ENCODE results near the gene AP2A2. TPM values are rescaled to one million over a fixed set of nuclear protein-coding genes. Genes with fewer than 3 reads are reported as not detected.

The AP2A2 gene
- total RNA-seq, 1 experiment from 2014 or later, result 39.4 TPM

- H2AFZ ChIP-seq, result no peak overlapping the region
- H3K27ac ChIP-seq, result no peak overlapping the region
- no peaks in the 10 kb centered on the region for H4K20me1 ChIP-seq (ENCODE audit: insufficient read depth)
- ChIA-PET CTCF (no interaction called here), POLR2A (ENCODE audit: unreplicated experiment) (no interaction called here)
- no peaks in the 10 kb centered on the region for H3K9me2 ChIP-seq (ENCODE audit: insufficient read depth)
- H3K4me2 ChIP-seq, result no peak overlapping the region
- no peak for TF ChIP-seq EZH2 (IDR thresholded peaks at IDR 0.05; ENCODE audit: low read depth)
- TF ChIP-seq CTCF (conservative IDR thresholded peaks at IDR 0.05), result no peak
- BruUV-seq (replicated peaks), result no TSS peak
- H3K27me3 ChIP-seq (ENCODE audit: insufficient read depth, low read depth), result no peaks in the 10 kb centered on the region
- no peaks in the 10 kb centered on the region for H3K36me3 ChIP-seq (ENCODE audit: low read depth)
- DNase-seq, result no peak
- no peaks in the 10 kb centered on the region for H3K9me3 ChIP-seq (ENCODE audit: insufficient read depth, low read depth)
- intact Hi-C loops (cut with micrococcal nuclease; ENCODE audit: unreplicated experiment), result no loop called here
- H3K4me3 ChIP-seq, result no peak overlapping the region
- no peaks in the 10 kb centered on the region for H3K4me1 ChIP-seq (replicated peaks; ENCODE audit: insufficient read depth)
- H3F3A ChIP-seq (ENCODE audit: insufficient read depth, low read depth), result no peaks in the 10 kb centered on the region
- no peaks in the 10 kb centered on the region for H3K79me2 ChIP-seq (ENCODE audit: low read depth)
Observed at GRCh38 chr11:980438-981357, 55.0 kb downstream of the AP2A2 start.

- CTCF ChIA-PET, result no interaction called here
- Histone ChIP-seq H4K20me1 (ENCODE audit: insufficient read depth) (no peaks in the 10 kb centered on the region), H3K79me2 (ENCODE audit: low read depth) (no peaks in the 10 kb centered on the region), H3K9me3 (ENCODE audit: insufficient read depth, low read depth) (no peaks in the 10 kb centered on the region), H3F3A (ENCODE audit: insufficient read depth, low read depth) (no peaks in the 10 kb centered on the region), H3K4me2 (no peak overlapping the region), H3K4me3 (no peak overlapping the region), H3K27ac (no peak overlapping the region), H2AFZ (no peak overlapping the region), H3K9me2 (ENCODE audit: insufficient read depth) (no peaks in the 10 kb centered on the region), H3K27me3 (ENCODE audit: insufficient read depth, low read depth) (no peaks in the 10 kb centered on the region), H3K36me3 (ENCODE audit: low read depth) (no peaks in the 10 kb centered on the region), H3K4me1 (replicated peaks; ENCODE audit: insufficient read depth) (no peaks in the 10 kb centered on the region)
- DNase-seq, result no peak
- TF ChIP-seq CTCF (conservative IDR thresholded peaks at IDR 0.05), result no peak
- TF ChIP-seq EZH2 (IDR thresholded peaks at IDR 0.05; ENCODE audit: low read depth), result no peak
- intact Hi-C loops (cut with micrococcal nuclease; ENCODE audit: unreplicated experiment), result no loop called here
- POLR2A ChIA-PET (ENCODE audit: unreplicated experiment), result no interaction called here
- BruUV-seq (replicated peaks), result no TSS peak
Observed at GRCh38 chr11:981764-982163, 56.1 kb downstream of the AP2A2 start.

GRCh38 chr11:984546-984945 lies 58.9 kb downstream of the AP2A2 start:
- no peaks in the 10 kb centered on the region for H3K4me1 ChIP-seq (replicated peaks; ENCODE audit: insufficient read depth)
- no peak overlapping the region for H2AFZ ChIP-seq
- TF ChIP-seq EZH2 (IDR thresholded peaks at IDR 0.05; ENCODE audit: low read depth) (no peak), CTCF (conservative IDR thresholded peaks at IDR 0.05) (no peak)
- no peaks in the 10 kb centered on the region for H4K20me1 ChIP-seq (ENCODE audit: insufficient read depth)
- no peak for DNase-seq
- BruUV-seq (replicated peaks), result no TSS peak
- H3K9me2 ChIP-seq (ENCODE audit: insufficient read depth), result no peaks in the 10 kb centered on the region
- no peak overlapping the region for H3K4me3 ChIP-seq
- H3K27me3 ChIP-seq (ENCODE audit: insufficient read depth, low read depth), result no peaks in the 10 kb centered on the region
- ChIA-PET POLR2A (ENCODE audit: unreplicated experiment) (no interaction called here), CTCF (no interaction called here)
- intact Hi-C loops (cut with micrococcal nuclease; ENCODE audit: unreplicated experiment), result no loop called here
- H3K27ac ChIP-seq, result no peak overlapping the region
- no peaks in the 10 kb centered on the region for H3K79me2 ChIP-seq (ENCODE audit: low read depth)
- H3K4me2 ChIP-seq, result no peak overlapping the region
- no peaks in the 10 kb centered on the region for H3F3A ChIP-seq (ENCODE audit: insufficient read depth, low read depth)
- no peaks in the 10 kb centered on the region for H3K36me3 ChIP-seq (ENCODE audit: low read depth)
- no peaks in the 10 kb centered on the region for H3K9me3 ChIP-seq (ENCODE audit: insufficient read depth, low read depth)

Data from PC-9 (cell line).